T-helper 1 cell treated with Interleukin-12 subunit alpha and Interleukin-12 subunit beta and Interleukin-4 antibody, amounts not matched to agents 30 μg/mL and 1 μg/mL, for 36 hours (primary cell): ENCODE measurements around the gene RNF25.
A peak's percentile ranks its signal among the peaks of the same experiment; 100 is the strongest.
"Not testable (repeated sequence)": the region's sequence is repeated elsewhere in the genome, so short reads cannot be mapped to it uniquely, and the experiment has no call there.

Source experiments
- H3K27ac Mint-ChIP-seq: one replicate; pipeline ENCODE4 v1.8.0; 2021; ENCODE audit warnings: mild to moderate bottlenecking, mixed read lengths
- H3K27me3 Mint-ChIP-seq: one replicate; pipeline ENCODE4 v1.8.0; 2021; ENCODE audit warnings: low read depth, mixed read lengths
- H3K36me3 Mint-ChIP-seq: one replicate; pipeline ENCODE4 v1.8.0; 2021; ENCODE audit warnings: low read depth, mixed read lengths
- H3K4me1 Mint-ChIP-seq: one replicate; pipeline ENCODE4 v1.8.0; 2021; ENCODE audit warnings: low read depth, mixed read lengths
- H3K4me3 Mint-ChIP-seq: one replicate; pipeline ENCODE4 v1.8.0; 2021; ENCODE audit warnings: mild to moderate bottlenecking, moderate library complexity, mixed read lengths
- H3K9me3 Mint-ChIP-seq: one replicate; pipeline ENCODE4 v1.8.0; 2021; ENCODE audit warnings: mixed read lengths

RNF25 gene

DNA sequence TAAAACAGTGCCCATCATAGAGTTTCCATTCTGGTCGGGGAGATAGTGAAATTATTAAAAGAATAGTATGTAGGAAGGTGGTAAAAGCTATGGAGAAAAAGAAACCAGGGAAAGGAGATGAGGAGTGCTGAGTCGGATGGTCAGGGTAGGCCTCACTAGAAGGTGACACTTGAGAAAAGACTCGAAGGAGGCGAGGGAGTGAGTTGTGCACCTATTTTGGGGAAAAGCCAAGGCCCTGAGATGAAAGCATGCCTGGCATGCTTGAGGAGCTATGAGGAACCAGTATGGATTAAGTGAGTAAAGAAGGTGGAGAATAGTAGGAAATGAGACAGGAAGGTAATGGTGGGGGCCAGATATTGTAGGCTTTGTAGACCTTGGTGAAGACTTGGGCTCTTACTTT lies 31.5 kb upstream of the RNF25 start:
- H3K4me3 Mint-ChIP-seq: no peak overlapping the region
- peaks cover 9% of the 10 kb centered on the region for H3K27me3 Mint-ChIP-seq
- no peaks in the 10 kb centered on the region for H3K36me3 Mint-ChIP-seq
- H3K4me1 Mint-ChIP-seq: peaks cover 2% of the 10 kb centered on the region
- no peaks in the 10 kb centered on the region for H3K9me3 Mint-ChIP-seq
- H3K27ac Mint-ChIP-seq: no peak overlapping the region

DNA sequence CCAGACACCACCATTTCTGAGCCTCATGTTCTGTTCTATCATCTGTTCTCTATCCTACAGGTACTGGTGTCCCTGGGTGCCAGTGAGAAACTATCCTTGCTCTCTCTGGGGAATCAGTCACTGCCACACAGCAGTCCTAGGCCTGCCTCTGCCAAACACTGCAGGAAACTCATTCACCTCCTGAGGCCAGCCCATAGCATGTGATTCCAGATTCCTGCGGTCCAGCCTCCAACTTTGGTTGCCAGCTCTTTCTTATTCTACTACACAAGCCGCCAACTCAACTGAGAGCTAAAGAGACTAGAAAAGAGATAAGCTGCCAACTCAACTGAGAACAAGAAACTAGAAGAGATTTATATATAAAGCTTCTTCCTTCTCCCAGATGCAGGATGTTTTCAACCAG lies 30.0 kb upstream of the RNF25 start:
- peaks cover 9% of the 10 kb centered on the region for H3K27me3 Mint-ChIP-seq
- no peaks in the 10 kb centered on the region for H3K4me1 Mint-ChIP-seq
- no peak overlapping the region for H3K27ac Mint-ChIP-seq

GRCh38 chr2:218698885-218699284 lies 27.1 kb upstream of the RNF25 start:
- Mint-ChIP-seq H3K36me3 (peaks cover 2% of the 10 kb centered on the region), H3K27ac (no peak overlapping the region), H3K27me3 (peaks cover 6% of the 10 kb centered on the region), H3K4me1 (no peaks in the 10 kb centered on the region), H3K4me3 (no peak overlapping the region), H3K9me3 (no peaks in the 10 kb centered on the region)

More for the DNA sequence above, 30.0 kb upstream of the RNF25 start:
- no peaks in the 10 kb centered on the region for H3K36me3 Mint-ChIP-seq
- H3K9me3 Mint-ChIP-seq: no peaks in the 10 kb centered on the region
- no peak overlapping the region for H3K4me3 Mint-ChIP-seq

GRCh38 chr2:218694405-218695145 lies 22.8 kb upstream of the RNF25 start:
- Mint-ChIP-seq H3K9me3 (no peaks in the 10 kb centered on the region), H3K4me1 (no peaks in the 10 kb centered on the region), H3K4me3 (no peak overlapping the region), H3K27ac (no peak overlapping the region), H3K27me3 (no peaks in the 10 kb centered on the region), H3K36me3 (peaks cover 2% of the 10 kb centered on the region)

GRCh38 chr2:218691234-218691633 lies 19.4 kb upstream of the RNF25 start:
- H3K27ac Mint-ChIP-seq: no peak overlapping the region

DNA sequence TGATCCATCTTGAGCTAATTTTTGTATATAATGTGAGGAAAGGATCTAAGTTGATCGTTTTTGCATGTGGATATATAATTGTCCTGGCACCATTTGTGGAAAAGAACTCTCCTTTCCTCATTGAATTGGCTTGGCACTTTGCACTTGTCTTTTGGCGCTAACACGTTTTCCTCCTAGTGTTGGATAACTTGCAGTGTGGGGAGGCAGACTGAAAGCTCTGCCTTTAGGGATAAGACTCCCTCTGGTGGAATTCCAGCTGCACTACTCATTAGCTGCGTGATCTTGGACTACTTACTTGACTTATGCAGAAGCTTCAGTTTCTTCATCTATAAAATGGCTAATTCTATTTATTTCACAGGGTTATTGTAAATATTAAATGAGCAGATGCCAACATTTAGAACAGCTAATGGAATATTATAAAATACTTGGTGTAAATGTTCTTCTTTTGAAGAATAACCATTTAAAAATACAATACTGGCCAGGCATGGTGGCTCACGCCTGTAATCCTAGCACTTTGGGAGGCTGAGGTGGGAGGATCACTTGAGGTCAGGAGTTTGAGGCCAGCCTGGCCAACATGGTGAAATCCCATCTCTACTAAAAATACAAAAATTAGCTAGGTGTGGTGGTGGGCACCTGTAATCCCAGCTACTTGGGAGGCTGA lies 15.7 kb upstream of the RNF25 start:
- H3K27me3 Mint-ChIP-seq: not testable (repeated sequence)

More at GRCh38 chr2:218691234-218691633, 19.4 kb upstream of the RNF25 start:
- Mint-ChIP-seq H3K9me3 (no peaks in the 10 kb centered on the region), H3K27me3 (no peaks in the 10 kb centered on the region), H3K4me3 (no peak overlapping the region), H3K4me1 (peaks cover 2% of the 10 kb centered on the region), H3K36me3 (peaks cover 2% of the 10 kb centered on the region)

DNA sequence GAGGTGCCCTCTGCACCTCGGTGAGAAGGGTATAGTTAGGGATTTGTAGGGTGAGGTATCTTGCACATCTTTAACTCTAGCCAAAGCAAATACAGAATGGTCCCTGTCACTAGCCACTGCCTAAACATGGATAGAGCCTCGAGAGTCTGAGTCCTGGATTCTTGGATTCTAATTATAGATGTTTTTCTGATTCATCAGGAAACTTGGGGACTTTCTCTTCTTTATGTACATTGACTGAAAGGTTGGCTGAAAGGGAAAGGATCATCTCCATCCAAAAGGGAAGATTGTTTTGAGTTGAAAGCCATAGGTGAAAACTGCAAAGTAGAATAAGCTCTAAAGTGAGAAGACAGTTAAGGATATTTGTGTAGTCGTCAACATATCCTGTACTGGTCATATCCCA lies 8.3 kb upstream of the RNF25 start:
- Mint-ChIP-seq H3K36me3 (no peaks in the 10 kb centered on the region), H3K4me3 (no peak overlapping the region), H3K27me3 (no peaks in the 10 kb centered on the region), H3K4me1 (no peaks in the 10 kb centered on the region), H3K27ac (no peak overlapping the region), H3K9me3 (no peaks in the 10 kb centered on the region)

More for the DNA sequence above, 15.7 kb upstream of the RNF25 start:
- H3K27ac Mint-ChIP-seq, H3K9me3 Mint-ChIP-seq, H3K4me3 Mint-ChIP-seq, H3K4me1 Mint-ChIP-seq, H3K36me3 Mint-ChIP-seq: not testable (repeated sequence)

GRCh38 chr2:218679119-218679518 lies 7.3 kb upstream of the RNF25 start:
- H3K36me3 Mint-ChIP-seq: no peaks in the 10 kb centered on the region
- no peaks in the 10 kb centered on the region for H3K27me3 Mint-ChIP-seq
- H3K4me3 Mint-ChIP-seq: no peak overlapping the region
- H3K4me1 Mint-ChIP-seq: no peaks in the 10 kb centered on the region
- H3K9me3 Mint-ChIP-seq: no peaks in the 10 kb centered on the region
- H3K27ac Mint-ChIP-seq: no peak overlapping the region

DNA sequence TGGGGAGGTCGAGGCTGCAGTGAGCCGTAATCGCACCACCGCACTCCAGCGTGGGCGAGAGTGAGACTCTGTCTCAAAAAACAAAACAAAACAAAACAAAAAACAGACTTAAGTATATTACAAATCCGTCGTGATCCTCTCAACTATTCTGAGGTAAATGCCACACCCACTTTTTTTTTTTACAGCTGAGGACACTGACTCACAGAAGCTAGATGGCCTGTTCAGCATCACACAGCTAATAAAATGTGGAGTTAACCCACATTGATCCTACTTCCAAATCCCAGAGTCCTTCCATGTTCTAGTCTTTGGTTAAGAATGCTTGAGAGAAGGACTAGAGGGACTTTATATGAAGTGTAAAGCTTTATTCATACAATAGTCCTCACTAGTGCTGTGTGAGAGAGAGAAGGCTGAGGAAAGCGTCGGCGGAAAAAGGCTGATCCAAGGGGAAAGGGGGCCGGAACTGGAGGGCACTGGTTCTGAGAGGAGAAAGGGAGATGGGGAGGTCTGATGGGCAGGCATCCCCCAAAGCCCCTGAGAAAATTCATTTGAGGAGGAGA lies 627 bp downstream of the RNF25 start:
- Mint-ChIP-seq H3K27me3 (no peaks in the 10 kb centered on the region), H3K4me1 (peaks cover 20% of the 10 kb centered on the region), H3K36me3 (peaks cover 8% of the 10 kb centered on the region)

DNA sequence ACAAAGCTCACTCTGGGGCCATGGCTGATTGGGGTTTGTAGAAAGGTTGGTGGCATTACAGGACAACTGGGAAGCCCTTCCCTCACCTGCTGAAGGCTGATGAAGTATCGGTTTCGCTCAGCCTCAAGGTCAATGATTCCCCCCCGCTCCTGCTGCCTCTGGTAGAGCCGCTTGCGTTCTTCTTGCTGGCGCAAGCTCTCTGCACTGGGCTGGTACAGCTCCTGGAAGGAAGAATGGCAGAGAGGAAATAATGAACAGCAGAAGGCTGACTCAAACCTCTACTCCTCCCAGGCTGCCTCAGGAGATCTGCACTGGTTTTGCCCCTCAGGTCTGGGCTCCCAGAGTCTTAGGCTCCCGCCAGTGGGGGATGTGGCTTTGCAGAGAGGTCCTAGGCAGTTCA lies 7.1 kb downstream of the RNF25 start:
- H3K9me3 Mint-ChIP-seq: no peaks in the 10 kb centered on the region
- peaks cover 8% of the 10 kb centered on the region for H3K4me1 Mint-ChIP-seq
- H3K27ac Mint-ChIP-seq: no peak overlapping the region
- H3K4me3 Mint-ChIP-seq: no peak overlapping the region
- H3K36me3 Mint-ChIP-seq: peaks cover 31% of the 10 kb centered on the region
- no peaks in the 10 kb centered on the region for H3K27me3 Mint-ChIP-seq

More for the DNA sequence above, 627 bp downstream of the RNF25 start:
- peak overlapping the region; percentile 98 for H3K4me3 Mint-ChIP-seq
- H3K27ac Mint-ChIP-seq: peak overlapping the region; percentile 91
- H3K9me3 Mint-ChIP-seq: no peaks in the 10 kb centered on the region

DNA sequence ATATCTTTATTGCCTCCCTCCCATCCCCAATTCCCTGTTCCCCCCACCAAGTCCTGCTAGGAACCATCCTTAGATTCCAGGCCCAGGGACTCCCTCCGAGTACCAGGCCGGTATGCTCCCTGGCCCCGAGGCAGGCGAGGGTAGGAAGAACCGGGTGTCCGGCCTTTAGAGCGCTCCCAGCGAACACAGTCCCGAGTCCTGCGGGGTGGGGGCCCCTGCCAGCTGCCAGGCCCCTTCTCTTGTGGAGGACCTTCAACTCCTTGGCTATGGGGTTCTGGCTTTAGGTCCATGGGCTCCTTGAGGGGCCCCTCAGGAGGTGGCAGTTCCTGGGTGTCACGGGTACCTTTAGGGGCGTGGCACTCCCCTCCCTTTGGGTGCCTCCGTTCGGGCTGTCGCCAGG lies 7.9 kb downstream of the RNF25 start:
- H3K27ac Mint-ChIP-seq: no peak overlapping the region
- peaks cover 34% of the 10 kb centered on the region for H3K36me3 Mint-ChIP-seq
- no peaks in the 10 kb centered on the region for H3K27me3 Mint-ChIP-seq
- no peaks in the 10 kb centered on the region for H3K9me3 Mint-ChIP-seq
- H3K4me1 Mint-ChIP-seq: peaks cover 10% of the 10 kb centered on the region
- no peak overlapping the region for H3K4me3 Mint-ChIP-seq

- Mint-ChIP-seq H3K4me1 (peaks cover 12% of the 10 kb centered on the region), H3K27me3 (no peaks in the 10 kb centered on the region), H3K27ac (no peak overlapping the region), H3K36me3 (peaks cover 34% of the 10 kb centered on the region), H3K4me3 (no peak overlapping the region), H3K9me3 (no peaks in the 10 kb centered on the region)
Observed at GRCh38 chr2:218662827-218663226, 9.0 kb downstream of the RNF25 start.

GRCh38 chr2:218662377-218662776 lies 9.4 kb downstream of the RNF25 start:
- H3K27ac Mint-ChIP-seq: no peak overlapping the region
- no peak overlapping the region for H3K4me3 Mint-ChIP-seq
- H3K9me3 Mint-ChIP-seq: no peaks in the 10 kb centered on the region
- H3K27me3 Mint-ChIP-seq: no peaks in the 10 kb centered on the region
- peaks cover 15% of the 10 kb centered on the region for H3K4me1 Mint-ChIP-seq
- peaks cover 37% of the 10 kb centered on the region for H3K36me3 Mint-ChIP-seq

- peaks cover 18% of the 10 kb centered on the region for H3K4me1 Mint-ChIP-seq
- H3K4me3 Mint-ChIP-seq: peak overlapping the region; percentile 96
- peak overlapping the region; percentile 90 for H3K27ac Mint-ChIP-seq
- H3K36me3 Mint-ChIP-seq: peaks cover 36% of the 10 kb centered on the region
- no peaks in the 10 kb centered on the region for H3K9me3 Mint-ChIP-seq
- H3K27me3 Mint-ChIP-seq: no peaks in the 10 kb centered on the region
Observed at GRCh38 chr2:218659988-218660358, 11.8 kb downstream of the RNF25 start.
